ENCODE data around the gene TEX29.

DNA sequence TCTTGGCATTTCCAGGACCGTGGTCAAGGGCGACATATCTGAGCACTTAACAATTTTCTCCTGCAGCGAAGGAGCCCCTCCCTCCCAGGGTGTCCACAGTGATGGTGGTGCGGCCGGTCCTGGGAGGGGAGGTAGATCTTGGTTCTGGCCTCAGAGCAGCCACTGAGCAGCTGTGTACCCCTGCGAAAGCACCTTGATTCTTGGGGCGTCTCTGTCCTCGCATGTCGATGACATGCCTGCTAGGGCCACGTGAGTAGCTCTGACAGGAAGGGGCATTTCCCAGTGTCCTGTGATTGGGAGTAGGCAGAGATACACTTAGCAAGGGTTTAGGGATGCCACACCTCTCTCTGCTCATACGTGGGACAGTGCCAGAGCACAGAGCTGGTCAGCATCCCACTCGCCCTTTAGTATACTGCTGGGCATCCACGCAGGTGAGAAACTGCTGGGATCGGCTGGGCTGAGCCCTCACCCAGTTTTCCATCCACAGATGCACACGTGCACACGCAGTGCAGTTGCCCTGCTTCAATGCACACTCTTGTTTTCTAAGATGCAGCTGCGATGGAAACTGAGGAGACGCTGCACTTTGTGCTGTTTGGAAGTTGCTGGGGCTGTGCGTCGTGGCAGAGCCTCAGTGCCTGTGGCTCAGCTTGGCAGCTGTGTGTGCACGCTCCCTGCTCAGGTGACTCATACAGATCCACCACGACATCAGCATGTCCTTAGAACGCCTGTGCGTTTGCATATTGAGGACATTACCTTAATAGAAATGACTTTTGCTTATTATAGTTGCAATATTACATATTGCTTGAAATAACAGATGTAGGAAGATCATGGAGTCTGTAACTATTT is 66.8 kb downstream of the TEX29 start:
- TF ChIP-seq, protein P1, sequence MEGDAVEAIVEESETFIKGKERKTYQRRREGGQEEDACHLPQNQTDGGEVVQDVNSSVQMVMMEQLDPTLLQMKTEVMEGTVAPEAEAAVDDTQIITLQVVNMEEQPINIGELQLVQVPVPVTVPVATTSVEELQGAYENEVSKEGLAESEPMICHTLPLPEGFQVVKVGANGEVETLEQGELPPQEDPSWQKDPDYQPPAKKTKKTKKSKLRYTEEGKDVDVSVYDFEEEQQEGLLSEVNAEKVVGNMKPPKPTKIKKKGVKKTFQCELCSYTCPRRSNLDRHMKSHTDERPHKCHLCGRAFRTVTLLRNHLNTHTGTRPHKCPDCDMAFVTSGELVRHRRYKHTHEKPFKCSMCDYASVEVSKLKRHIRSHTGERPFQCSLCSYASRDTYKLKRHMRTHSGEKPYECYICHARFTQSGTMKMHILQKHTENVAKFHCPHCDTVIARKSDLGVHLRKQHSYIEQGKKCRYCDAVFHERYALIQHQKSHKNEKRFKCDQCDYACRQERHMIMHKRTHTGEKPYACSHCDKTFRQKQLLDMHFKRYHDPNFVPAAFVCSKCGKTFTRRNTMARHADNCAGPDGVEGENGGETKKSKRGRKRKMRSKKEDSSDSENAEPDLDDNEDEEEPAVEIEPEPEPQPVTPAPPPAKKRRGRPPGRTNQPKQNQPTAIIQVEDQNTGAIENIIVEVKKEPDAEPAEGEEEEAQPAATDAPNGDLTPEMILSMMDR (IDR thresholded peaks at IDR 0.05), result no peak
- TF ChIP-seq POLR2A (IDR thresholded peaks at IDR 0.05), result no peak
